Measurements from ENCODE around the gene GRK1.
"Not testable (repeated sequence)": the region's sequence is repeated elsewhere in the genome, so short reads cannot be mapped to it uniquely, and the experiment has no call there.

The GRK1 gene

DNA sequence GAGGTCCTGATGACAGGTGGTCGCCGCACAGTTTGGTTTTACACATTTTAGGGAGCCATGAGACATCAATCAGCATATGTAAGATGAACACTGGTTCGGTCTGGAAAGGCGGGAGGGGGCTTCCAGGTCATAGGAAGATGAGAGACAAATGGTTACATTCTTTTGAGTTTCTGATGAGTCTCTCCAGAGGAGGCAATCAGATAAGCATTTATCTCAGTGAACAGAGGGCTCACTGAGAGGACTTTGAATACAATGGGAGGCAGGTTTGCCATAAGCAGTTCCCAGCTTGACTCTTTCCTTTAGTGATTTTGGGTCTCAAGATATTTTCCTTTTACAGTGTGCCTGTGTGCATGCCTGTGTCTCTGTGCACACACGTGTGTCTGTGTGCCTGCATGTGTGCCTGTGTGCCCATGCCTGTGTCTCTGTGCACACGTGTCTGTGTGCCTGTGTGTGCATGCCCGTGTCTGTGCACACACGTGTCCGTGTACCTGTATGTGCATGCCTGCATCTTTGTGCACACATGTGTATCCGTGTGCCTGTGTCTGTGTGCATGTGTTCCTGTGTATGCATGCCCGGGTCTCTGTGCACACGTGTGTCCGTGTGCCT lies 56.5 kb downstream of the GRK1 start:
- ATAC-seq (ENCODE audit: low read depth) (no peak), DNase-seq (ENCODE audit: low spot score) (no peak)
- TF ChIP-seq, protein P1, sequence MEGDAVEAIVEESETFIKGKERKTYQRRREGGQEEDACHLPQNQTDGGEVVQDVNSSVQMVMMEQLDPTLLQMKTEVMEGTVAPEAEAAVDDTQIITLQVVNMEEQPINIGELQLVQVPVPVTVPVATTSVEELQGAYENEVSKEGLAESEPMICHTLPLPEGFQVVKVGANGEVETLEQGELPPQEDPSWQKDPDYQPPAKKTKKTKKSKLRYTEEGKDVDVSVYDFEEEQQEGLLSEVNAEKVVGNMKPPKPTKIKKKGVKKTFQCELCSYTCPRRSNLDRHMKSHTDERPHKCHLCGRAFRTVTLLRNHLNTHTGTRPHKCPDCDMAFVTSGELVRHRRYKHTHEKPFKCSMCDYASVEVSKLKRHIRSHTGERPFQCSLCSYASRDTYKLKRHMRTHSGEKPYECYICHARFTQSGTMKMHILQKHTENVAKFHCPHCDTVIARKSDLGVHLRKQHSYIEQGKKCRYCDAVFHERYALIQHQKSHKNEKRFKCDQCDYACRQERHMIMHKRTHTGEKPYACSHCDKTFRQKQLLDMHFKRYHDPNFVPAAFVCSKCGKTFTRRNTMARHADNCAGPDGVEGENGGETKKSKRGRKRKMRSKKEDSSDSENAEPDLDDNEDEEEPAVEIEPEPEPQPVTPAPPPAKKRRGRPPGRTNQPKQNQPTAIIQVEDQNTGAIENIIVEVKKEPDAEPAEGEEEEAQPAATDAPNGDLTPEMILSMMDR (IDR thresholded peaks at IDR 0.05; ENCODE audit: poor library complexity, severe bottlenecking): no peak
- Histone ChIP-seq H3K36me3 (ENCODE audit: low read depth) (no peaks in the 10 kb centered on the region), H3K27ac (ENCODE audit: poor library complexity, severe bottlenecking) (no peak overlapping the region), H3K4me3 (ENCODE audit: severe bottlenecking) (no peak overlapping the region), H3K9me3 (ENCODE audit: severe bottlenecking) (no peaks in the 10 kb centered on the region), H3K4me1 (ENCODE audit: insufficient read depth, poor library complexity, severe bottlenecking) (no peaks in the 10 kb centered on the region), H3K27me3 (ENCODE audit: insufficient read depth, poor library complexity, severe bottlenecking) (peaks cover 1% of the 10 kb centered on the region)

DNA sequence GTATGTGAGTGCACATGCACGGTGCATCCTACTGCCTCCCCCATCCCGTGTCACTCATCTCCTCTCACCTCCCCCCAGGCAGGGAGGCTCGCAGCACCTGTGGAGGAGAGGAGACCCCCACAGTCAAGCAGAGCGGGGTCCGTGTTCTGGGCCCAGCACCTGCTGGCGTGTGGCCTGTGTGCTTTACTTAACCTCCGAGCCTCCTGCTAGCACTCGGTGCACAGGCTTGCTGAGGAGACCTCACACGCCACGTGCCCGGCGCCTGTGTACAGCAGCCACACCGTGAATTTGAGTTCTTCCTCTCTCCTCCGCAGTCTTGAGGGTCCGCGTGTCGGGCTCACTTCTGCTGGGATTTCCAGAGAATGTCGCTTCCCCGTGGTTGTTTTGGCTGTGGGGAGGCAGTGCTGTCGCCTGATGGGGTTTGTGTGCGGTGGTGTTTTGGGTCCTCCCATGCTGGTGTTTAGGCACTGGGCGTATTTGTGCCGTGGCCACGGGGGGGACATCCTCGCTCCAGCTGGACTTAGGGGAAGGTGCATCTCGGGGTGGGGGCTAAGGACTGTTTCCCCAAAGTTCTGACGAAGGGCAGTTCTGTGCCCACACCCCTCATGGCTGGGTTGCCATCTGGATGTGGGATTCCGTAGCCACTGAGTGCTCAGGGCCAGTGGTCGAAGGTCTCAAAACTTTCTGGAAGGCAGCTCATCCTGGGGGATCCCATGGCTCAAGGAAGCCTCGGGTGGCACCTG lies 57.2 kb downstream of the GRK1 start:
- H3K4me3 ChIP-seq (ENCODE audit: severe bottlenecking): peak overlapping the region; percentile 40
- peak overlapping the region; percentile 36 for H3K27ac ChIP-seq (ENCODE audit: poor library complexity, severe bottlenecking)
- ATAC-seq (ENCODE audit: low read depth) (no peak), DNase-seq (ENCODE audit: low spot score) (no peak)
- TF ChIP-seq, protein P1 (IDR thresholded peaks at IDR 0.05; ENCODE audit: poor library complexity, severe bottlenecking): no peak
- H3K27me3 ChIP-seq (ENCODE audit: insufficient read depth, poor library complexity, severe bottlenecking): peaks cover 8% of the 10 kb centered on the region
- no peaks in the 10 kb centered on the region for H3K36me3 ChIP-seq (ENCODE audit: low read depth)
- no peaks in the 10 kb centered on the region for H3K4me1 ChIP-seq (ENCODE audit: insufficient read depth, poor library complexity, severe bottlenecking)
- no peaks in the 10 kb centered on the region for H3K9me3 ChIP-seq (ENCODE audit: severe bottlenecking)

DNA sequence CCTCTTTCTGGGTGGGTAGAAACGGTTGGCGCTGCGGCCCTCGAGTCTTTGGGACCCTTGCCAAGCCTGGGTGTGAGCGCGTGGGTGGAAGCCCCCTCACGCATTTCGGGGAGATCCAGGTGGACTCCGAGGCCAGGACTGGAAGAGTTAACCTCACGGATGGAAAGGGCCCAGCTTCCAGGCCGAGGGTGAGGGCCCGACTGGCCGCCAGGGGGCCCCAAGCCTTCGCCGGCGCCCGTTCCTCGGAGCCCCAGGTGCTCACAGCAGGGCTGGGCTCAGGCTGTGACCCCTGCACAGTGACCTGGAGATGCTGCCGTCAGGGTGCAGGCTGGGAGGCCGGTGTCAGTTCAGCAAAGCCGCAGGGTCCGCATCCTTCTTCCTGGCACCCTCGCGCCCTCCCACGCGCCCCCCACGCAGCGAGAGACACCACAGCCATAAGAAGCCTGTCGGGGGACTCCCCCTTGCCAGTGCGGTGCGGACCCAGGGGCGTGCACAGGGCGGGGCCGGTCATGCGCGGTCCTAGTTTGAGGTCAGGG lies 57.8 kb downstream of the GRK1 start:
- no peak for DNase-seq (ENCODE audit: low spot score)
- peak overlapping the region; percentile 40 for H3K4me3 ChIP-seq (ENCODE audit: severe bottlenecking)
- H3K4me1 ChIP-seq (ENCODE audit: insufficient read depth, poor library complexity, severe bottlenecking): no peaks in the 10 kb centered on the region
- TF ChIP-seq, protein P1 (IDR thresholded peaks at IDR 0.05; ENCODE audit: poor library complexity, severe bottlenecking): peak; percentile 77
- ATAC-seq (ENCODE audit: low read depth): peak; percentile 91
- peaks cover 14% of the 10 kb centered on the region for H3K27me3 ChIP-seq (ENCODE audit: insufficient read depth, poor library complexity, severe bottlenecking)
- H3K27ac ChIP-seq (ENCODE audit: poor library complexity, severe bottlenecking): peak overlapping the region; percentile 36
- H3K36me3 ChIP-seq (ENCODE audit: low read depth): no peaks in the 10 kb centered on the region
- H3K9me3 ChIP-seq (ENCODE audit: severe bottlenecking): no peaks in the 10 kb centered on the region

DNA sequence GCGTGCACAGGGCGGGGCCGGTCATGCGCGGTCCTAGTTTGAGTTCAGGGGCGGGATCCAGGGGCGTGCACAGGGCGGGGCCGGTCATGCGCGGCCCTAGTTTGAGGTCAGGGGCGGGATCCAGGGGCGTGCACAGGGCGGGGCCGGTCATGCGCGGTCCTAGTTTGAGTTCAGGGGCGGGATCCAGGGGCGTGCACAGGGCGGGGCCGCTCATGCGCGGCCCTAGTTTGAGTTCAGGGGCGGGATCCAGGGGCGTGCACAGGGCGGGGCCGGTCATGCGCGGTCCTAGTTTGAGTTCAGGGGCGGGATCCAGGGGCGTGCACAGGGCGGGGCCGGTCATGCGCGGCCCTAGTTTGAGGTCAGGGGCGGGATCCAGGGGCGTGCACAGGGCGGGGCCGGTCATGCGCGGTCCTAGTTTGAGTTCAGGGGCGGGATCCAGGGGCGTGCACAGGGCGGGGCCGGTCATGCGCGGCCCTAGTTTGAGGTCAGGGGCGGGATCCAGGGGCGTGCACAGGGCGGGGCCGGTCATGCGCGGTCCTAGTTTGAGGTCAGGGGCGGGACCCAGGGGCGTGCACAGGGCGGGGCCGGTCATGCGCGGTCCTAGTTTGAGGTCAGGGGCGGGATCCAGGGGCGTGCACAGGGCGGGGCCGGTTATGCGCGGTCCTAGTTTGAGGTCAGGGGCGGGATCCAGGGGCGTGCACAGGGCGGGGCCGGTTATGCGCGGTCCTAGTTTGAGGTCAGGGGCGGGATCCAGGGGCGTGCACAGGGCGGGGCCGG lies 58.5 kb downstream of the GRK1 start:
- not testable (repeated sequence) for H3K4me3 ChIP-seq (ENCODE audit: severe bottlenecking); H3K27ac ChIP-seq (ENCODE audit: poor library complexity, severe bottlenecking); DNase-seq (ENCODE audit: low spot score); H3K4me1 ChIP-seq (ENCODE audit: insufficient read depth, poor library complexity, severe bottlenecking); ATAC-seq (ENCODE audit: low read depth); H3K9me3 ChIP-seq (ENCODE audit: severe bottlenecking); H3K36me3 ChIP-seq (ENCODE audit: low read depth)
- peaks cover 17% of the 10 kb centered on the region for H3K27me3 ChIP-seq (ENCODE audit: insufficient read depth, poor library complexity, severe bottlenecking)

DNA sequence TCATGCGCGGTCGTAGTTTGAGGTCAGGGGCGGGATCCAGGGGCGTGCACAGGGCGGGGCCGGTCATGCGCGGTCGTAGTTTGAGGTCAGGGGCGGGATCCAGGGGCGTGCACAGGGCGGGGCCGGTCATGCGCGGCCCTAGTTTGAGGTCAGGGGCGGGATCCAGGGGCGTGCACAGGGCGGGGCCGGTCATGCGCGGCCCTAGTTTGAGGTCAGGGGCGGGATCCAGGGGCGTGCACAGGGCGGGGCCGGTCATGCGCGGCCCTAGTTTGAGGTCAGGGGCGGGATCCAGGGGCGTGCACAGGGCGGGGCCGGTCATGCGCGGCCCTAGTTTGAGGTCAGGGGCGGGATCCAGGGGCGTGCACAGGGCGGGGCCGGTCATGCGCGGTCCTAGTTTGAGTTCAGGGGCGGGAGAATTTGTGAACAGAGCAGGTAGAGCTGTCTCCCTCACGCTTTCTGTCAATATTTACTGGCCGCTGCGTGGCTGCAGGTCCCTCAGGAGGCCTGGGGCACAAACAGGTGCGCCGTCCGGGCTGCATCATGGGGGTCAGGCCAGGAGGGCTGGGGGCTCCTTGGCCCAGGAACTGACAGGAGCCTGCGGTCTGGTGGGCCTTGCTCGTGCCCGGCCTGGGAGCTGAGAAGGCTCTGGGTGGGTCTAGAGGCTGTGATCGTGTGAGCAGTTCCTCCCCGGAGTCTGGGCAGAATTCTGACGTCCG lies 59.2 kb downstream of the GRK1 start:
- DNase-seq (ENCODE audit: low spot score); H3K4me1 ChIP-seq (ENCODE audit: insufficient read depth, poor library complexity, severe bottlenecking); ATAC-seq (ENCODE audit: low read depth); H3K36me3 ChIP-seq (ENCODE audit: low read depth); H3K27ac ChIP-seq (ENCODE audit: poor library complexity, severe bottlenecking); H3K4me3 ChIP-seq (ENCODE audit: severe bottlenecking); H3K9me3 ChIP-seq (ENCODE audit: severe bottlenecking): not testable (repeated sequence)
- H3K27me3 ChIP-seq (ENCODE audit: insufficient read depth, poor library complexity, severe bottlenecking): peaks cover 25% of the 10 kb centered on the region

Data from RWPE2 (cell line).